Osteocyte (in vitro differentiated cells): ENCODE measurements around the gene SMPD3. TPM values are rescaled to one million over a fixed set of nuclear protein-coding genes. Genes with fewer than 3 reads are reported as not detected.

ENCODE experiments used
- DNase-seq: peaks from one replicate; pipeline ENCODE4 v3.0.0; 2021; ENCODE audit warnings: mixed read lengths; ENCODE audit not compliant: unreplicated experiment; ENCODE audit errors: extremely low spot score
- H3K27ac Mint-ChIP-seq: one replicate; pipeline ENCODE4 v1.8.0; 2021; ENCODE audit warnings: mild to moderate bottlenecking, mixed read lengths; ENCODE audit not compliant: unreplicated experiment
- H3K27me3 Mint-ChIP-seq: one replicate; pipeline ENCODE4 v1.8.0; 2021; ENCODE audit warnings: mixed read lengths; ENCODE audit not compliant: unreplicated experiment
- H3K36me3 Mint-ChIP-seq: one replicate; pipeline ENCODE4 v1.8.0; 2021; ENCODE audit warnings: mixed read lengths; ENCODE audit not compliant: unreplicated experiment
- H3K4me1 Mint-ChIP-seq: one replicate; pipeline ENCODE4 v1.8.0; 2021; ENCODE audit warnings: mixed read lengths; ENCODE audit not compliant: unreplicated experiment
- H3K4me3 Mint-ChIP-seq: one replicate; pipeline ENCODE4 v1.8.0; 2021; ENCODE audit warnings: mild to moderate bottlenecking, moderate library complexity, mixed read lengths; ENCODE audit not compliant: unreplicated experiment
- H3K9me3 Mint-ChIP-seq: one replicate; pipeline ENCODE4 v1.8.0; 2021; ENCODE audit warnings: mixed read lengths; ENCODE audit not compliant: unreplicated experiment
- CTCF ChIP-seq: fragments of 200-600 bp; sonication (generic); IDR thresholded peaks from 2 replicates; pipeline ENCODE4 v1.5.0; 2021; ENCODE audit warnings: antibody characterized with exemption, mild to moderate bottlenecking, moderate library complexity
- total RNA-seq: library from RNA; stranded (reverse); gene quantifications from 2 replicates; pipeline ENCODE4 v1.2.1, GENCODE V29; 2021

SMPD3 gene
- total RNA-seq, 1 donor from 2014 or later, result not detected

DNA sequence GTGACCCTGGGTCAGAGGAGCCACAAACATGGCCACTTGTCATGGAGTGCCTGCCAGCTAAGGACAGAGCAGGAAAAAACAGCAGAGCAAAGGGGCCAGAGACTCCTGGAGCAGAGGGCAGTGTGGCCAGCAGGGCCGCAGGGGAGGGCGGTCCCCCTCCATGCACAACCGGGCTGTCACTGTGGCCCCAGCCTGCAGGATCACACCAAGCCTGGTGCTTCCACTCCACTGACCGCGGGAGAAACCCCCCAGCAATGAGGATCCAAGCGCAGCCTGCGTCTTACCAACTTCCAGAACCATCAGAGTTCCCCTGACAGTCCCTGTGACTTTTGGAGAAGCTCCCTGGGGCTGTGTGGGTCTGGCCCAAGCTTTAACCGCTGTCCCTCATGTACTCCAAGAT is 75.5 kb downstream of the SMPD3 start:
- no peaks in the 10 kb centered on the region for H3K36me3 Mint-ChIP-seq
- no peak for DNase-seq
- no peaks in the 10 kb centered on the region for H3K9me3 Mint-ChIP-seq
- no peak overlapping the region for H3K27ac Mint-ChIP-seq
- H3K4me3 Mint-ChIP-seq, result no peak overlapping the region
- TF ChIP-seq CTCF, result no peak
- no peaks in the 10 kb centered on the region for H3K4me1 Mint-ChIP-seq
- peaks cover 11% of the 10 kb centered on the region for H3K27me3 Mint-ChIP-seq

DNA sequence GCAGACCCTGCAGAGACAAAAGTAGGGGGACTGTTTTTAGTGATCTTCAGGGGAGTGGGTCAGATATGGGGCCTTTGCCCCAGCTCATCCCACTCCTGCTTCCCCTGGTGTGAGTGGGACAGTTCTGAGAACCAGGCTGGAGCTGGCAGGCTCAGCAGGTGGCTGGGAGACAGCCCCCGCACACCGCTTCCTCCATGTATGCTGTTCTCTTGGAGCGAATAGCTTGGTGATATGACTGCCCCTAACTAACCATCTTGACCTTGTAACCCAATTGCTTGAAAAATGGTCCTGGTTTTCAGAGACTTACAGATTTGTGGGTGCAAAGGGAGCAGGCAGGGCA is 76.0 kb downstream of the SMPD3 start:
- DNase-seq, result no peak
- H3K27ac Mint-ChIP-seq, result no peak overlapping the region
- no peaks in the 10 kb centered on the region for H3K36me3 Mint-ChIP-seq
- H3K4me1 Mint-ChIP-seq, result no peaks in the 10 kb centered on the region
- H3K9me3 Mint-ChIP-seq, result no peaks in the 10 kb centered on the region
- H3K27me3 Mint-ChIP-seq, result peaks cover 11% of the 10 kb centered on the region
- TF ChIP-seq CTCF, result no peak
- H3K4me3 Mint-ChIP-seq, result no peak overlapping the region

DNA sequence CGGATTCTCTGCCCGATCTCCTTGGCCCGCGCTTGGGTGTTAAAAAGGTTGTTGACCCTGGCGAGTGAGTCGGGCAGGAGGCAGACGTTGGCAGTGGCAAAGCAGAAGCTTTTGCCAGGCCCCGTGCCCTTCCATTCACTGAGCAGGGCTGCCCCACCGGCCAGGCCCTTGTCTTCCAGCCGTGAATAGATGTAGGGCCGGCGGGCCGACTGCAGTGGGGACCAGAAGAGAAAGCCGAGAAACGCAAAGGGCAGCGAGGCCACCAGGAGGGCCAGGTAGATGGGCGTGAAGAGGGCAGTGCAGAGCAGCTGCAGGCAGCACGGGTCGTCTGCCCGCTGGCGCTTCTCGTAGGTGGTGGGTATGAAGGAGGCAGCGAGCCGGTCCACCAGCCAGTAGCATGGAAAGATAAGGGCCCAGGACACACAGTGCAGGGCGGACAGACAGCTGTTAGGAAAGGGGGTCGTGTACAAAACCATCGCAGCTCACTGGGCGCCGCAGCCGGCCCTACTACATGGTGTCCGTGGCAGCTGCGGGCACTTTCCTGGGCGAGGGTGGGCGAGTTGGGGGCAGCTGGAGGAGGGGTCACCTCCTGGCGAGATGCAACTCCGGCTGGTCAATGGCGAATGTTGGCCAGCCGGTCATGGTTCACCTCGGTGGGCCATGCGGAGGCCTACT is 76.5 kb downstream of the SMPD3 start:
- no peaks in the 10 kb centered on the region for H3K36me3 Mint-ChIP-seq
- H3K4me3 Mint-ChIP-seq, result no peak overlapping the region
- H3K27me3 Mint-ChIP-seq, result peaks cover 11% of the 10 kb centered on the region
- H3K27ac Mint-ChIP-seq, result no peak overlapping the region
- TF ChIP-seq CTCF, result no peak
- H3K4me1 Mint-ChIP-seq, result no peaks in the 10 kb centered on the region
- no peak for DNase-seq
- no peaks in the 10 kb centered on the region for H3K9me3 Mint-ChIP-seq

DNA sequence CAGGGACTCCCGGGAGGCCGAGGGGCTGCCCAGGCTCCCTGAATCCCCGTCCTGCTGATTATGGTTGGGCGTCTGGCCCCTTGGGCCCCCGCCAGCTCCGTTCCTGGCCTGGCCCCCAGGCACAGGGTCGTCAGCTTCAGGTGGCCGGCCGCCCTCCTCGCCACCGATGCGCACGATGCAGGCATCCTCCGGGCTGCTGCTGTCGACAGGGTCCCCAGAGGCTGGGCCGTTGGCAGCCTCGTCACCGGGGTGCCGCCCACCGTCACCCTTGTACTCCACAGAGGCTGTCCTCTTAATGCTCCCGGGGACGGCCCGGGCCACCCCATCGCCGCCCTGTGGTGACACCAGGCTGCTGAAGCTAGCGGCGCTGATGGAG is 77.0 kb downstream of the SMPD3 start:
- H3K4me1 Mint-ChIP-seq, result no peaks in the 10 kb centered on the region
- H3K9me3 Mint-ChIP-seq, result no peaks in the 10 kb centered on the region
- peaks cover 11% of the 10 kb centered on the region for H3K27me3 Mint-ChIP-seq
- H3K36me3 Mint-ChIP-seq, result no peaks in the 10 kb centered on the region
- no peak for TF ChIP-seq CTCF
- H3K4me3 Mint-ChIP-seq, result no peak overlapping the region
- no peak for DNase-seq
- no peak overlapping the region for H3K27ac Mint-ChIP-seq

- peaks cover 11% of the 10 kb centered on the region for H3K27me3 Mint-ChIP-seq
- no peak overlapping the region for H3K27ac Mint-ChIP-seq
- H3K4me1 Mint-ChIP-seq, result no peaks in the 10 kb centered on the region
- no peak overlapping the region for H3K4me3 Mint-ChIP-seq
- TF ChIP-seq CTCF, result no peak
- no peak for DNase-seq
- no peaks in the 10 kb centered on the region for H3K36me3 Mint-ChIP-seq
- H3K9me3 Mint-ChIP-seq, result no peaks in the 10 kb centered on the region
These were observed 77.6 kb downstream of the SMPD3 start for GRCh38 chr16:68370581-68371275.
